HG02970 (cell line): ENCODE measurements around the gene KPNA2.
"Not testable (repeated sequence)": the region's sequence is repeated elsewhere in the genome, so short reads cannot be mapped to it uniquely, and the experiment has no call there.

Source experiments
- ATAC-seq: cut with Tn5 transposase; IDR thresholded peaks from one replicate; pipeline ENCODE4 v1.9.1; 2021; ENCODE audit warnings: mild to moderate bottlenecking, moderate library complexity, moderate number of reproducible peaks; ENCODE audit not compliant: unreplicated experiment, low FRiP score

Gene KPNA2

GRCh38 chr17:68035523-68036303, at the start of gene KPNA2:
TSS of gene KPNA2 (plus strand) at chr17:68035735. CDS start at chr17:68037133, 1,398 bp downstream.
- ATAC-seq, result peak; percentile 86

GRCh38 chr17:67990909-67991308, 44.6 kb upstream of the KPNA2 start:
- no peak for ATAC-seq

DNA sequence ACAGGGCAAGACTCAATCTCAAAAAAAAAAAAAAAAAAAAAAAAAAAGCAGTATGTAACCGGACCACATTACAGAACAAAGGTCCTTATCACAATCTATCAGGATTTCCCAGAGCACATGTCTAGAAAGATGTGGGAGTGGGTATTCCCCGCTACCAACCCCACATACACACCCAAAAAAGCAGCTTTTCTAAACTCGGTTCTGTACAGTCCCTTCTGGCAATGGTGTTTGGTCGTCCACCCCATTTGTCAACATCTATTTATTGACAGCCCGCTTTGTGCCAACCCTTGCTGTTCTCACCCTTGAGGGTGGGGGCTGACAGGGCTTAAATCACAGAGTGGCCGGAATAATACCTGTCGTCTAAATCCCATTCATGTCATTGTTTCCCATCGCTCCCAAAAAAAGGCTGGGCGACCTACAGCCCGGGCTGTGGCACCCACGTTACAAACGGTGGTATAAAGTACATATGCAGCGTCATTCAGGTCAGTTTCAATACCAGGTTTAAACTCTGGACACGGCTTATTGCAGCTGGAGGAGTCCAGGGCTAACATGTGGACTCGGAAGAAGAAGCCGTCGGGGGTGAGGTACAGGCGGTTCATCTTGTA, 42.9 kb upstream of the KPNA2 start:
- ATAC-seq, result no peak

GRCh38 chr17:67993153-67993997, 42.2 kb upstream of the KPNA2 start:
- ATAC-seq, result peak; percentile 82

- ATAC-seq, result peak; percentile 1
Measured at GRCh38 chr17:67993998-67994361, 41.6 kb upstream of the KPNA2 start.

DNA sequence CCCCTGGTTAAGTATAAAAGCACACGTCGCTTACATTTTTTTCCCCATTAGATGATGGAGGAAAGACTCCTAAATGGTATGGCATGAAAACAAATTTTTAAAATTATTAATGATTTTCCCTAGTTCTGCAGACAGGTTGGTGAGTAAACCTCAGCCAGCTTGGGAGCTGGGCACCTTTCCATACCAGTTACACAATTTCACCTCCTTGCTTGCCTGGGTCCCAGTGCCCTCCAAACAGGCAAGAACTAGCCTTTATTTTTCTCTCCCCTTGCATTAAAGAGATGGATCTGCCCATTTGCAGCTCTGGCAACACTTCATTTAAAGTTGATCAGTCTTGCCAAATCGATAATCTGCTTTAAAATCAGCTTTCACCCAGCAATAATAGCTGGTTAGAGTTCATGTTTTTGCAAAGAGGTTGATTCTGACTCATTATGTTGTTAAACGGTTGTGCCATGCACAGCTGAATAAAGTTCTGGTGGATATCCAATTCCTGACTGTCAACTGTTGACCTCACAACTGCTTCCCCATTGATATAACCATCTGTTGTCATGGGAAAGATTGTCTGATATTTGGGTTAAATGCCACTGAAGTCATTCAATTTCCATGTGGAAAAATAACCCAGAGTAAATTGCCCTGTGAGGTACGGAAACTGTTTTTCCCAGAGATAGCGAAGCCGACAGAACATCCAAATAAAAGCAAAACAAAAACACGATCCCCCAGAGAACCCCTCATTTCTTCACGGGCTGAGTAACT, 40.5 kb upstream of the KPNA2 start:
- ATAC-seq, result no peak

- no peak for ATAC-seq
Measured at GRCh38 chr17:67995570-67996263, 39.8 kb upstream of the KPNA2 start.

DNA sequence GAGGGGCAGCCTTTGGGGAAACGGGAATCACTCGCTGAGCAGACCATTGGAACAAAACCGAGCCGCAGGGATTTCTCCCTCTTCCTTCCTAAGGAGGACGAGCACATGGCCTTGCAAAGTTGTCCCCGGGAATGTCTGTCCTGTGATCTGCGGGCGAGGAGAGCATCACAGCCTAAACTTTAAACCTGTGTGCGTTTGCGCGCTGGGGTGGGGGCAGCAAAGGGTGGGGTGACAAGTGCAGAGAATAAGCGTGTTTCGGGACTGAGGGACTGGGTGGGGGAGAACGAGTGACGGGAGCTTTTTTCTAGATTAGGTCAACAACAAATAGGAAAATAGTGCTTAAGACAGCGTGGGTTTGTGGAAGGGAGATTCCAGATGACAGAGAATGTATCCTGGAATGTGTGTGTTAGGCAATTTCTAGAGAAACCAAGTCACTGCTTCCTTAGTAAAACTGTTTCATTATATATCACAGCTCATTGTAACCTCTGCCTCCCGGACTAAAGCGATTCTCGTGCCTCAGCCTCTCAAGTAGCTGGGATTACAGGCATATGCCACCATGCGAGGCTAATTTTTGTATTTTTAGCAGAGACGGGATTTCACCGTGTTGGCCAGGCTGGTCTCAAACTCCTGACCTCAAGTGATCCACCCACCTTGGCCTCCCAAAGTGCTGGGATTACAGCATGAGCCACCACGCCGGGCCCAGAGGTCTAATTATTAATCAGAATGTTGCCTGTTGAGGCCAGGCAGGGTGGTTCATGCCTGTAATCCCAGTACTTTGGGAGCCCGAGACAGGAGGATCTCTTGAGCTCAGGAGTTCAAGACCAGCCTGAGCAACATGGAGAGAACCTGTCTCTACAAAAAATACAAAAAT, 39.0 kb upstream of the KPNA2 start, which contains the start of gene C17orf58:
Gene C17orf58 (minus strand): TSS at position 169 of the 871 bp plus-strand sequence. CDS start 271 bp downstream, outside the sequence.
- not testable (repeated sequence) for ATAC-seq

GRCh38 chr17:67998466-67998865, 37.1 kb upstream of the KPNA2 start:
- ATAC-seq, result no peak

DNA sequence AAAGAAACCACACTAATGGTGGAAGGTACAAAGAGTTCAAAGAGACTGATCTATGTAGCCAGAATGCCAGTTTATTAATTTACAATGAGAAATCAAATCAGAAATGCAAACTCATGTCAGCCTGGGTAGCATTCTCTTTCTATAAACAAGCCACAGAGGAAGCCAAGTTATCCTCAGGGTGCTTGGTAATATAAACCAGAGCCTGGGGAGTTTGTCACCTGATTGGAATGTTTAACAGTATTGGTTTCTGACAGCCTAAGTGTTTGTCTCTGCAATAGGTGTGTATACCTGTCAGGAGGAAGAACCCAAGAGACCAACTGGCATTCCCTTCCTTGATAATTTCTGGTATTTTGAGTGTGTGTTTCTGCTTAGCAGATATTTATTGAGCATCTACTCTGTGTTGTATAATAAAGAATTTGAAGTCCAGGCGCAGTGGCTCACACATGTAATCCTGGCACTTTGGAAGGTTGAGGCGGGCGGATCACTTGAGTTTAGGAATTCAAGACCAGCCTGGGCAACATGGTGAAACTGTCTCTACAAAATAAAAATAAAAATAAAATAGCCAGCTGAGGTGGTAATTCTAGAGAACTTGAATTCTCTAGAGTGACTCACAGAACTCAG, 36.1 kb upstream of the KPNA2 start:
- ATAC-seq, result no peak

GRCh38 chr17:68004201-68004600, 31.3 kb upstream of the KPNA2 start:
- no peak for ATAC-seq

- ATAC-seq, result no peak
Measured at GRCh38 chr17:68006797-68007196, 28.7 kb upstream of the KPNA2 start.

- ATAC-seq, result no peak
Measured at GRCh38 chr17:68011199-68011665, 24.3 kb upstream of the KPNA2 start.

DNA sequence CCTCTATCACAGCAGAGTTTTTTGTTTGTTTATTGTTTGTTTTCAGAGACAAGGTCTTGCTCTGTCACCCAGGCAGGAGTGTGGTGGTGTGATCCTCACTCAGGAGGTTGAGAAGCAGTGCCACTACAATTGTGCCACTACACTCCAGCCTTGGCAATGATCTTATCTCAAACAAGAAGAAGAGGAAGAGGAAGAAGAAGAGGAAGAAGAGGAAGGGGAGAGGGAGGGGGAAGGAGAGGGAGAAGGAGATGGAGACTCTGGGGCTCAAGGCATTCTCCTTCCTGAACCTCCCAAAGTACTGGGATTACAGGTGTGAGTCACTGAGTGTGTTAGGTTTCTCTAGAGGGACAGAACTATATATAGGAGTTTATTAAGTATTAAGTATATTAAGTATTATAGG, 22.1 kb upstream of the KPNA2 start:
- ATAC-seq, result no peak

DNA sequence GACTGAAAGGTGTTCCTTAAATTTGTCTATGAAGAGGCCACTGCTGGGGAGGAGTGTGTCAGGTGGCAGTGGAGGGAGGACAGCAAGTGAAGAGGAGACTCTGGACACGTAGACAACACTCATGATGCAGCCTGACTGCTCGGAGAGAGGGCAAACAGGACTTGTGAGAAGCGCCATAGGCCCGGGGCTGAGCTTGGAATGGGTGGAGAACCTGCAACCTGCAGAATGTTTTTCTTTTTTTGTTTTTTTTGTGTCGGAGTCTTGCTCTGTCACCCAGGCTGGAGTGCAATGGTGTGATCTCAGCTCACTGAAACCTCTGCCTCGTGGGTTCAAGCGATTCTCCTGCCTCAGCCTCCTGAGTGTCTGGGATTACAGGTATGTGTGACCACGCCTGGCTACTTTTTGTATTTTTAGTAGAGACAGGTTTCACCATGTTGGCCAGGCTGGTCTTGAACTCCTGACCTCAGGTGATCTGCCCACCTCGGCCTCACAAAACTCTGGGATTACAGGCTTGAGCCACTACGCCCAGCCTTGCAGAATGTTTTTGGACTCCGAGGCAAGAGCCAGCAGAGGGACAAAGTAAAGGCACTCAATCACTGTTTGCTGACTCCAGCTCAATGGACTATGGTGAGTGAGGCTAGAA, 20.3 kb upstream of the KPNA2 start:
- no peak for ATAC-seq

- no peak for ATAC-seq
Measured at GRCh38 chr17:68016838-68017237, 18.7 kb upstream of the KPNA2 start.

- not testable (repeated sequence) for ATAC-seq
Measured at GRCh38 chr17:68018493-68018892, 17.0 kb upstream of the KPNA2 start.

DNA sequence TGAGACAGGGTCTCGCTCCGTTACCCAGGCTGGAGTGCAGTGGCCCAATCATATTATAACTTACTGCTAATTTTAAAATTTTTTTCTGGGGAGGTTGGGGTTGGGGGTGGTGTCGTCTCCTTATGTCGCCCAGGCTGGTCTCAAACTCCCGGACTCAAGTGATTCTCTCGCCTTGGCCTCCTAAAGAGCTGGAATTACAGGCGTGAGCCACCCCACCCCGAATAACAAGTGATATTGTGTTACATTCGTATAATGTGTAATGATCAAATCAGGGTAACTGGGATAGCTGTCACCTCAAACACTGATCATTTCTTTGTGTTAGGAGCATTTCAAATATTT, 16.2 kb upstream of the KPNA2 start:
- ATAC-seq, result no peak
